Activated gamma-delta T cell (primary cell): ENCODE data around the gene COL20A1.
"Not testable (repeated sequence)": the region's sequence is repeated elsewhere in the genome, so short reads cannot be mapped to it uniquely, and the experiment has no call there.

ENCODE experiments used
- DNase-seq: peaks from one replicate; lab custom pipeline; 2025; lab: John Stamatoyannopoulos, UW

Gene COL20A1

GRCh38 chr20:63290677-63291472, 2.1 kb upstream of the COL20A1 start:
- DNase-seq, result peak; percentile 24

- no peak for DNase-seq
These were observed 1.2 kb upstream of the COL20A1 start for GRCh38 chr20:63291811-63292210.

GRCh38 chr20:63292292-63292701, 689 bp upstream of the COL20A1 start:
- no peak for DNase-seq

GRCh38 chr20:63293456-63293855, 470 bp downstream of the COL20A1 start:
- DNase-seq, result no peak

- no peak for DNase-seq
These were observed 1.0 kb downstream of the COL20A1 start for GRCh38 chr20:63293871-63294535.

GRCh38 chr20:63294536-63294900, 1.5 kb downstream of the COL20A1 start:
- DNase-seq, result no peak

GRCh38 chr20:63295018-63295417, 2.0 kb downstream of the COL20A1 start:
- DNase-seq, result no peak

GRCh38 chr20:63295422-63295821, 2.4 kb downstream of the COL20A1 start:
- DNase-seq, result no peak

GRCh38 chr20:63295846-63296245, 2.9 kb downstream of the COL20A1 start:
- DNase-seq, result no peak

GRCh38 chr20:63296531-63297299, 3.7 kb downstream of the COL20A1 start:
- DNase-seq, result no peak

- no peak for DNase-seq
These were observed 4.4 kb downstream of the COL20A1 start for GRCh38 chr20:63297371-63297781.

- DNase-seq, result no peak
These were observed 5.0 kb downstream of the COL20A1 start for GRCh38 chr20:63297796-63298572.

GRCh38 chr20:63298731-63299312, 5.8 kb downstream of the COL20A1 start:
- no peak for DNase-seq

GRCh38 chr20:63301671-63302070, 8.7 kb downstream of the COL20A1 start:
- no peak for DNase-seq

- DNase-seq, result no peak
These were observed 10.2 kb downstream of the COL20A1 start for GRCh38 chr20:63303095-63303666.

- DNase-seq, result no peak
These were observed 12.4 kb downstream of the COL20A1 start for GRCh38 chr20:63305393-63305792.

- not testable (repeated sequence) for DNase-seq
These were observed 13.1 kb downstream of the COL20A1 start for GRCh38 chr20:63305933-63306672.

- no peak for DNase-seq
These were observed 13.9 kb downstream of the COL20A1 start for GRCh38 chr20:63306673-63307537.

- no peak for DNase-seq
These were observed 14.7 kb downstream of the COL20A1 start for GRCh38 chr20:63307538-63308217.
